H1 (cell line): Measurements from ENCODE around the gene WDFY3. TPM values are rescaled to one million over a fixed set of nuclear protein-coding genes. Genes with fewer than 3 reads are reported as not detected.

ENCODE experiments used
- ATF2 ChIP-seq: IDR thresholded peaks from 2 replicates; pipeline ENCODE4 v1.6.1; 2012; ENCODE audit warnings: low read length, inconsistent platforms
- CEBPB ChIP-seq: IDR thresholded peaks from 2 replicates; pipeline ENCODE4 v1.6.1; 2012; ENCODE audit warnings: low read depth, low read length
- CTBP2 ChIP-seq: IDR thresholded peaks from 2 replicates; pipeline ENCODE4 v1.7.0; 2011; ENCODE audit warnings: borderline replicate concordance, mild to moderate bottlenecking, moderate library complexity, mixed read lengths, low read length; ENCODE audit not compliant: insufficient read depth, insufficient read length
- GABPA ChIP-seq: IDR thresholded peaks from 2 replicates; pipeline ENCODE4 v1.6.1; 2011; ENCODE audit warnings: mild to moderate bottlenecking, low read length, moderate library complexity, borderline replicate concordance; ENCODE audit not compliant: insufficient read depth
- GTF2F1 ChIP-seq: IDR thresholded peaks from 2 replicates; pipeline ENCODE4 v1.6.1; 2012; ENCODE audit warnings: low read depth, low read length, improper control_type of control experiment, borderline replicate concordance
- KDM5A ChIP-seq: fragments of 200-600 bp; IDR thresholded peaks from 2 replicates; pipeline ENCODE4 v1.7.1; 2012; ENCODE audit warnings: mild to moderate bottlenecking, low read length, inconsistent platforms, mixed read lengths
- MAX ChIP-seq: IDR thresholded peaks from 2 replicates; pipeline ENCODE4 v1.6.1; 2012; ENCODE audit warnings: inconsistent platforms
- RXRA ChIP-seq: IDR thresholded peaks from 2 replicates; pipeline ENCODE4 v1.6.1; 2011; ENCODE audit warnings: low read depth, mild to moderate bottlenecking, low read length, moderate library complexity; ENCODE audit not compliant: insufficient read depth
- USF2 ChIP-seq: IDR thresholded peaks from 2 replicates; pipeline ENCODE4 v1.6.1; 2011; ENCODE audit warnings: low read length, improper control_type of control experiment
- polyA plus RNA-seq, 7 experiments: library from polyadenylated mRNA; depleted of rRNA in 3 of 7; stranded (reverse) in 5 of 7; unstranded in 2 of 7; fragments of >200 nt in 5 of 7; fragments of 200-250 nt in 2 of 7; gene quantifications; 1 replicate in 5 of 7; 2 replicates in 1 of 7; 4 replicates in 1 of 7; pipeline versions ENCODE4 v1.2.1 to v1.2.3, GENCODE V29; 2011 to 2013; ENCODE audit warnings: missing spikeins in 2 of 7, mixed read lengths in 2 of 7
- total RNA-seq: library from RNA; stranded (reverse); fragmentation: NEBNext Ultra II Directional; extraction: Animal tissue kit (Norgen Biotek cat#: 25700); gene quantifications from 2 replicates; pipeline ENCODE4 v1.2.1, GENCODE V29; 2021

The WDFY3 gene
- total and polyA plus RNA-seq, 2 of the 8 experiments (the other 6 are each of a cell fraction or from before 2014, with no cell fraction given): 25.6 to 62.4 TPM

- TF ChIP-seq CEBPB (no peak), MAX (no peak), RXRA (no peak), KDM5A (no peak), GABPA (no peak), USF2 (no peak), CTBP2 (no peak), GTF2F1 (no peak), ATF2 (no peak)
These were observed 213.0 kb downstream of the WDFY3 start (continued) for GRCh38 chr4:84753321-84753972.
